ENCODE data around the gene EXOSC3.
"Not testable (repeated sequence)": the region's sequence is repeated elsewhere in the genome, so short reads cannot be mapped to it uniquely, and the experiment has no call there.

Gene EXOSC3

DNA sequence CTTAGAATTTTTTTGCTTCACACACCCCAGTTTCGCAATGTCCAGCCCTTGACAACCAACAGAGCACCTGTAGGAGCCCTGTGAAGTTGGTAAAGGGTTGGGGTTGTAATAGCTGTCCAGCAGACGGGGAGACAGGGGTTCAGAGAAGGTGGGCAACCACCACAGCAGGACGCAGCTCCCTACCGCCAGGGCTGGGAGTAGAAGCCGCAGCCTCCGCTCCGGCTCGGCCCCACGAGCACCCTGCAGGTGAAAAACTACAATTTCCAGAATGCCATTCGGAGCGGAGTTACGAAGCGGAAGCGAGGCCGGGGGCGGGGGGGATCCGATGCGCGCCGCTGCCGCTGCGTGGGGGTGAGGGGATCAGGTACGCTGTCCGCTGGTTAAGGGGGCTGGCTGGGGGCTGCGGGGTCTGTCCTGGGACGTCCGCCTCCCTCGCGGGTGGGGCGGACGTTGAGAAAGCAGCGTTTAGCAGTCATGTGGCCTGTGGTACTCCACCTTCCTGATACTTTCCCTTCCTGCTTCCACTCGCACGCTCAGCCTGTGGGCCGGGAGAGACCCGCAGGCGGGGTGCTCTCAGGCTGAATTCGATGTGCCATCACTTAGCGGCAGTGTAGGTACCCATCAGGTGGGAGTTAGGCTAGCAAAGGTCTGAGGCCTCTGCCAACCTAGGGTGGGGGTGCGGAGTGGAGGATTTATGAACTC, 31.2 kb downstream of the EXOSC3 start, which contains the start of gene TRMT10B:
TRMT10B (plus strand) TSS at position 317 of the 702 bp plus-strand sequence. CDS start 8,127 bp downstream, outside the sequence.
- H3K27me3 Mint-ChIP-seq (ENCODE audit: low read depth): no peaks in the 10 kb centered on the region
- peaks cover 8% of the 10 kb centered on the region for H3K36me3 Mint-ChIP-seq (ENCODE audit: low read depth)
- peaks cover 5% of the 10 kb centered on the region for H3K9me3 Mint-ChIP-seq
- H3K27ac Mint-ChIP-seq: peak within 1 kb of the TSS; percentile 90
- peak within 1 kb of the TSS; percentile 98 for H3K4me3 Mint-ChIP-seq
- peaks cover 23% of the 10 kb centered on the region for H3K4me1 Mint-ChIP-seq (ENCODE audit: low read depth)

DNA sequence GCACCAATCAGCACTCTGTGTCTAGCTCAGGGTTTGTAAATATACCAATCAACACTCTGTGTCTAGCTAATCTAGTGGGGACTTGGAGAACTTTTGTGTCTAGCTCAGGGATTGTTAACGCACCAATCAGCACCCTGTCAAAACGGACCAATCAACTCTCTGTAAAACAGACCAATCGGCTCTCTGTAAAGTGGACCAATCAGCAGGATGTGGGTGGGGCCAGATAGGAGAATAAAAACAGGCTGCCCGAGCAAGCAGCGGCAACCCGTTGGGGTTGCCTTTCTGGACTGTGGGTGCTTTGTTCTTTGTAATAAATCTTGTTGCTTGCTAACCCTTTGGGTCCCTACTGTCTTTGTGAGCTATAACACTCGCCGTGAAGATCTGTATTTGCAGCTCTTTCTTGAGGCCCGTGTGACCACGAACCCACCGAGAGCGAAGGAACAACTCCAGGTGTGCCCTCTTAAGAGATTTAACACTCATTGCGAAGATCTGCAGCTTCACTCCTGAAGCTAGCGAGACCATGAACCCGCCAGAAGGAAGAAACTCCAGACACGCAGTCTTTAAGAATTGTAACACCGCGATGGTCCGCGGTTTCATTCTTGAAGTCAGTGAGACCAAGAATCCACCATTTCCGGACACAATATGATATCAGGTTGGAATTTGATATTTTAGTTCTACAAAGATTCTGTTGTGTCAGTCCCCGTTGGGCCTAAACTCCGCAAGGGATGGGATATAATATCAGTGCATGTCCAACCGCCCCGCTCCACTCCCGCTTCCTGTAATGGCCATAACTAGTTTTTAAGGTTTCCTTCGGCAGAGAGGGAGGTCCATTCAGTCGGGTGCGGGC, 32.0 kb downstream of the EXOSC3 start:
- H3K4me3 Mint-ChIP-seq: peak overlapping the region; percentile 98
- no peaks in the 10 kb centered on the region for H3K27me3 Mint-ChIP-seq (ENCODE audit: low read depth)
- peaks cover 23% of the 10 kb centered on the region for H3K4me1 Mint-ChIP-seq (ENCODE audit: low read depth)
- peak overlapping the region; percentile 90 for H3K27ac Mint-ChIP-seq
- H3K36me3 Mint-ChIP-seq (ENCODE audit: low read depth): peaks cover 8% of the 10 kb centered on the region
- H3K9me3 Mint-ChIP-seq: peaks cover 5% of the 10 kb centered on the region

DNA sequence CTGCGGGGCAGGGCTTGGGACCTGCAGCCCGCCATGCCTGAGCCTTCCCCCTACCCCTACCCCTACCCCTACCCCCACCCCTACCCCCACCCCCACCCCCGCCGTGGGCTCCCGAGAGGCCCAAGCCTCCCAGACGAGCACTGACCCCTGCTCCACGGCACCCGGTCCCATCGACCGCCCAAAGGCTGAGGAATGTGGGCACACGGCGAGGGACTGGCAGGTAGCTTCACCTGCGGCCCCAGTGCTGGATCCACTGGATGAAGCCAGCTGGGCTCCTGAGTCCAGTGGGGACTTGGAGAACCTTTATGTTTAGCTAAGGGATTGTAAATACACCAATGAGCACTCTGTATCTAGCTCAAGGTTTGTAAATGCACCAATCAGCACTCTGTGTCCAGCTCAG, 32.8 kb downstream of the EXOSC3 start:
- peaks cover 22% of the 10 kb centered on the region for H3K4me1 Mint-ChIP-seq (ENCODE audit: low read depth)
- H3K27me3 Mint-ChIP-seq (ENCODE audit: low read depth); H3K36me3 Mint-ChIP-seq (ENCODE audit: low read depth); H3K9me3 Mint-ChIP-seq; H3K4me3 Mint-ChIP-seq; H3K27ac Mint-ChIP-seq: not testable (repeated sequence)

DNA sequence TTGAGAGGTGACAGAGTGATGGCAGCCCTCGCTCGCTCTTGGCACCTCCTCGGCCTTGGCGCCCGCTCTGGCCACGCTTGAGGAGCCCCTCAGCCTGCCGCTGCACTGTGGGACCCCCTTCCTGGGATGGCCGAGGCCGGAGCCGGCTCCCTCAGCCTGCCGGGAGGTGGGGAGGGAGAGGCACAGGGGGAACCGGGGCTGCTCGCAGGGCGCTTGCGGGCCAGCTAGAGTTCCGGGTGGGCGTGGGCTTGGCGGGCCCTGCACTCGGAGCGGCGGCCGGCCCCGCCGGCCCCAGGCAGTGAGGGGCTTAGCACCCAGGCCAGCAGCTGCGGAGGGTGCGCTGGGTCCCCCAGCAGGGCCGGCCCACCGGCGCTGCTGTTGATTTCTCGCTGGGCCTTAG, 33.2 kb downstream of the EXOSC3 start:
- H3K9me3 Mint-ChIP-seq; H3K4me3 Mint-ChIP-seq; H3K27me3 Mint-ChIP-seq (ENCODE audit: low read depth); H3K36me3 Mint-ChIP-seq (ENCODE audit: low read depth); H3K27ac Mint-ChIP-seq: not testable (repeated sequence)
- H3K4me1 Mint-ChIP-seq (ENCODE audit: low read depth): peaks cover 21% of the 10 kb centered on the region

DNA sequence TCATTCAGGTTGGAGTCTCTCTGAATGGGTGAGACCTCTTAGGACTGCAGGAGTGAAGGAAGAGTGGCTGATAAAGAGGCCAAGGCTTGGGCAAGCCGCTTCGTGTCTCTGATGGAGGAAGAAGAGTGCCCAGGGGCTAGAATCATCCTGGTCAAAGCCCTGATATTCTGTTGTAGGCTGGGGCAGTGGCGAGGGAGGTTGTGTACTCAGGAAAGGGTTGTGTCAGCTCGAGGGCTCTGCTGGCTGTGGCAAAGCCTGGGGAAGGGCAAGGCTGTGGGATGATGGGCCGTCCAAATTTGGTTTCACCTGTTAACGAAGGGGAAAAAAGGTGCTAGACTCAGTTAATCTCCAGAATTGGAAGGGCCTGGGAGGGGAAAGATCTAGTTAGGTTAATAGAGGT, 33.7 kb downstream of the EXOSC3 start:
- H3K27me3 Mint-ChIP-seq (ENCODE audit: low read depth): no peaks in the 10 kb centered on the region
- peaks cover 6% of the 10 kb centered on the region for H3K36me3 Mint-ChIP-seq (ENCODE audit: low read depth)
- peaks cover 21% of the 10 kb centered on the region for H3K4me1 Mint-ChIP-seq (ENCODE audit: low read depth)
- H3K4me3 Mint-ChIP-seq: no peak overlapping the region
- H3K27ac Mint-ChIP-seq: no peak overlapping the region
- H3K9me3 Mint-ChIP-seq: peaks cover 5% of the 10 kb centered on the region

DNA sequence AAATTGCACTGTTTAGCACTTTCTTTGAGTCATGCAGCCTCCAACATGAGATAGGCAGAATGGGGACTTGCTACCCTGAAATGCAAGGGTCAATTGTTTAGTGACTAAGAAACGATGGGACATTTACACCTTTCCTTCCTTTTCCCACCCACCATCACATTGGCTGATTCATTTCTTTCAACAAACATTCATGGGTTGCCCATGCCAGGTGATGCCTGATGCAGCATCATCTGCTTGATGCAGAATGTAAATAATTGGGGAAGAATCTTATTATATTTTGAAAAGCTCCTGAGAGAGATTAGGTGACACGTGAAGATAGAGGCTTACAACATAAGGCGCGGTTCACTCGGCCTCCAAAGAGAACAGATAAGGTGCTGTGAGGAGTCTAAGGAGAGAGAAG, 35.7 kb downstream of the EXOSC3 start:
- Mint-ChIP-seq H3K27me3 (ENCODE audit: low read depth) (no peaks in the 10 kb centered on the region), H3K27ac (no peak overlapping the region), H3K4me3 (no peak overlapping the region), H3K9me3 (peaks cover 5% of the 10 kb centered on the region), H3K36me3 (ENCODE audit: low read depth) (peaks cover 3% of the 10 kb centered on the region), H3K4me1 (ENCODE audit: low read depth) (peaks cover 9% of the 10 kb centered on the region)

DNA sequence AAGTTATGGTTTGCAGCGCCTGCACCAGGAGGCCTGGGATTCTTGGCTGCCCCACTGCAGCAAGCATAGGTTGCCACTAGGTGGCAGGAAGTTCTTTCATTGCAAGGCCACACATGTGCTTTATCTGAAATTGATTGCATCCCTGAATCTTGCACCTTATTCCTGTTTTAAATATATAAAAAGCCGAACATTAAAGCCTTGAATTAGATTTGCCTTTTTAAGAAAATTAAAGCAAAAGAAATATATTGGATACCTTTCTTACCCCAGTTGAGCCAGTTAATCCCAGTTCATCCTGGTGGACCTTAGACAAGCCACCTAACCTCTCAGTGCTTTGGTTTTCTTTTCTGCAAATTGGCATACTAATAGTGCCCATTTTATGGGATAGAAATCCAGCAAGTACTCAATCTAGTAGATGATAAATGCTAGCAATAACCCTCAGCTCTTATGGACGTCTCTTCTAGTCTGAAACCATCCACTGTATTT, 37.6 kb downstream of the EXOSC3 start:
- H3K27me3 Mint-ChIP-seq (ENCODE audit: low read depth): no peaks in the 10 kb centered on the region
- H3K4me3 Mint-ChIP-seq: no peak overlapping the region
- H3K4me1 Mint-ChIP-seq (ENCODE audit: low read depth): no peaks in the 10 kb centered on the region
- H3K27ac Mint-ChIP-seq: no peak overlapping the region
- H3K36me3 Mint-ChIP-seq (ENCODE audit: low read depth): no peaks in the 10 kb centered on the region
- no peaks in the 10 kb centered on the region for H3K9me3 Mint-ChIP-seq

DNA sequence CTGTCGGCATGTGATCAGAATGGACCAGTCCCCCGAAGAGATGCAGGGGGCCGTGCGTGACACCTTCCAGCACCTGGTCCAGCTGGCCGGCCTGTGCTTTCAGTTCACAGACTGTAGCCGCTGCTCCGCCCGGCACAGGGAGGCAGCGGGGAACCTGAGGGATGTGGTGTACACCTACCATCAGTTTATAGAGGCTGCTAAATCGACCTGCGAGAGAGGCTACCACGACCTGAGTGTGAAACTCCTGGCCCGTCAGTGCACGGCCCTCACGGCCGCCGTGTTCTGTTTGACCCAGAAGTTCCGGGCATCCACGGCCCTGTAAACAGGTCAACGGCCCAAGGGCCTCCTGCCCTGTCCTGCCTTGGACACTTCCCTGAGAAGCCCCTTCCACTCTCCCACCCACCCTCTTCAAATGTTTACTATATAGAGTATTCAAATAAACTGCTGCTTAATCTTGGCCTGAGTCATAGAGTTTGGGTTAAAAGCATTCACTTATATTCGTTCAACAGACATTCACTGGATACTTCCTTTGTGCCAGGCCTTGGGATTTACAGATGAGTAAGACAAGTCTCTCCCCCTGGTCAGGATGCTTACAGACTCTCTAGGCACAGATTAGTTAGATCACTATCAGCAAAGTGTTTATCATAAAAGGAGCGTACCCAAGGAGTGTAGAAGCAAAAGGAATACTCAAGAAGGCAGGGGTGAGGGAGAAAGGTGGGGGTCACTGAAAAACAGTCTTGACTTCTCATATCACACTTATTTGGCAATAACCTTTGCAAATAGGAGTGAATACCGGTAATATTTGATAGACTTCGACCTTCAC, 38.2 kb downstream of the EXOSC3 start:
- no peaks in the 10 kb centered on the region for H3K4me1 Mint-ChIP-seq (ENCODE audit: low read depth)
- no peak overlapping the region for H3K4me3 Mint-ChIP-seq
- no peak overlapping the region for H3K27ac Mint-ChIP-seq
- no peaks in the 10 kb centered on the region for H3K9me3 Mint-ChIP-seq
- H3K36me3 Mint-ChIP-seq (ENCODE audit: low read depth): no peaks in the 10 kb centered on the region
- H3K27me3 Mint-ChIP-seq (ENCODE audit: low read depth): no peaks in the 10 kb centered on the region

DNA sequence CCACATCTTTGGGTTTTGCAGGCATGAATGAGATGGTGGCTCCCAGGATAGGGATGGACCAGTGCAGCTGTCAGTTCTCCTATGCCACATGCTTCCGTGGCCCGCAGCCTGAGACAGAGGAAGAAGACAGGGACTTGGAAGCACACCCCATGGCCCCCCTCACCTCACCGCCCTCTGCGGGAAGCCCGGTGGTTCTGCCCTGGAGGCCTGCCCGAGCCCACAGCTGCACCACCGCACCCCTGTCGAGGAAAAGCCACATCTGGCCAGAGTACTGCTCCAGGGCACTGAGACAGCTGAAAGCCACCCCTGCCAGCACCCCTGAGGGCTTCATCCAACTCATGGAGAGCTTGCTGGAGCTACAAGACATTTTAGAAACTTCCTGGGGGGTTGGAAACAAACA, 38.9 kb downstream of the EXOSC3 start:
- H3K36me3 Mint-ChIP-seq (ENCODE audit: low read depth): no peaks in the 10 kb centered on the region
- no peaks in the 10 kb centered on the region for H3K27me3 Mint-ChIP-seq (ENCODE audit: low read depth)
- no peaks in the 10 kb centered on the region for H3K9me3 Mint-ChIP-seq
- H3K4me1 Mint-ChIP-seq (ENCODE audit: low read depth): no peaks in the 10 kb centered on the region
- no peak overlapping the region for H3K4me3 Mint-ChIP-seq
- no peak overlapping the region for H3K27ac Mint-ChIP-seq

DNA sequence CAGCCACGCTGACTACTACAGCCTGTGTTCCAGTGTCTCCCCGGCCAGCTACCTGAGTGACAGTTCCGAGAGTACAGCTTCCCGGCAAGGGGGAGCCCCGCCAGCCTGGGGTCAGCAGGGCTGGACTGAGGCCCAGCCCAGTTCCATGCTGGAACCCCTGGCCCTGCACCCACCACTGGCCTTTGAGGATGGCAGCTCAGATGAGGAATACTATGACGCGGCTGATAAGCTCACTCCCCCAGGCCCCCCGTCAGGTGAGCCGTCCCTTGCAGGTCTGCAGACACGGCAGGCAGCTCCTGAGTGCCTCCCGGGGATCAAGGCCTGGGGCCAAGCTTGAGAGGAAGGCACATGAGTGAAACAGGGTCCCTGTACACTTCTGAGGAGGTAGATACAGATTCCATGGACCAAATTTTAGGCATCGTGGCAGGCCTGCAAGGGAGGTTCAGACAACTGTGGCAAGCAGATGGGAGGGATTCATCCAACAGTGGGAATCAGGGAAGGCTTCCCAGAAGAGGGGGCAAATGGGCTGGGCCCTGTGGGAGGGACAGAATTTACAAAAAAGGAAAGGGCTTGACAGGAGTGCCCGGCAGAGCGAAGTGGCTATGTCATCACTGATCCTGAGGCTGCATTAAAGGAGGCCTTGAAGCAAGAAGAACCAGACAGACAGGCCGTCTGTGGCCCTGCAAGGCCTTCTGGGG, 44.1 kb downstream of the EXOSC3 start:
- no peaks in the 10 kb centered on the region for H3K4me1 Mint-ChIP-seq (ENCODE audit: low read depth)
- H3K4me3 Mint-ChIP-seq: no peak overlapping the region
- H3K27me3 Mint-ChIP-seq (ENCODE audit: low read depth): no peaks in the 10 kb centered on the region
- H3K27ac Mint-ChIP-seq: no peak overlapping the region
- H3K9me3 Mint-ChIP-seq: no peaks in the 10 kb centered on the region
- H3K36me3 Mint-ChIP-seq (ENCODE audit: low read depth): no peaks in the 10 kb centered on the region

DNA sequence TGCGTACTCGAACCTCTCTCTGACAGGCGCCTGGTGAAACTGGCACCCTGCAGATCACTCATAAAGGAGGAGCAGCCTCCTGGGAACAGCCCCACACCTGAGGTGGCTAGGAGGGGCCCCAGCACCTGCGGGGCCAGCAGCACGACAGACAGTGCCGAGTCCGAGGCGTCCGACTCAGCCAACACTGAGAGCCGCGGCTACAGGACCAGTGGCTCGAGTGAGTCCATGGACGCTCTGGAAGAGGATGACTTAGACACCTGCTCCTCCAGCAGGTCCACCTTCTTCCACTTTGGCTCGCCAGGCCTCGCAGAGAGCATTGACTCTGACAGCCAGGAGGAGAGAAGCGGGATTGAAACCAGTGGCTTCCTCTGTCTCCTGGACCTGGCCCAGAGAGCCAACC, 44.7 kb downstream of the EXOSC3 start:
- no peak overlapping the region for H3K27ac Mint-ChIP-seq
- H3K36me3 Mint-ChIP-seq (ENCODE audit: low read depth): no peaks in the 10 kb centered on the region
- no peaks in the 10 kb centered on the region for H3K9me3 Mint-ChIP-seq
- H3K27me3 Mint-ChIP-seq (ENCODE audit: low read depth): peaks cover 4% of the 10 kb centered on the region
- H3K4me1 Mint-ChIP-seq (ENCODE audit: low read depth): no peaks in the 10 kb centered on the region
- no peak overlapping the region for H3K4me3 Mint-ChIP-seq

DNA sequence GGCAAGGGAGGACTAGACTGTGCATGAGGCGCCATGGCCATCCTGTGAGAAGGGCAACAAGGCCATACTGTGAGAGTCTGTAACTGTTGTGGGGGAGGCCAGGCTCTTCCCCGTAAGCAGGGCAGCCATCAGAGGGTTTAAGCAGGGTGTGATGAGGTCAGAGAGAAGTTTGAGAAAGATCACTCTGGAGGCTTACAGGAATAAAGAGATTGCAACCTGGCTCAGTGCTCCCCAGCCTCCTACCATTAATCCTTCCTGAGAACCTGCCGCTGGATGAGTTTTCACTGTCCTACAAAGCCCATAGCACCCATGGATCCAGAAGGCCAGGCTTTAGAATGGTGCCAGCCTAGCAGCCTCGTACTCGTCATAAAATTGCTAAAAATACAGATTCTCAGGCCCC, 45.6 kb downstream of the EXOSC3 start:
- Mint-ChIP-seq H3K9me3 (no peaks in the 10 kb centered on the region), H3K27me3 (ENCODE audit: low read depth) (peaks cover 11% of the 10 kb centered on the region), H3K4me1 (ENCODE audit: low read depth) (no peaks in the 10 kb centered on the region), H3K4me3 (no peak overlapping the region), H3K36me3 (ENCODE audit: low read depth) (no peaks in the 10 kb centered on the region), H3K27ac (no peak overlapping the region)

DNA sequence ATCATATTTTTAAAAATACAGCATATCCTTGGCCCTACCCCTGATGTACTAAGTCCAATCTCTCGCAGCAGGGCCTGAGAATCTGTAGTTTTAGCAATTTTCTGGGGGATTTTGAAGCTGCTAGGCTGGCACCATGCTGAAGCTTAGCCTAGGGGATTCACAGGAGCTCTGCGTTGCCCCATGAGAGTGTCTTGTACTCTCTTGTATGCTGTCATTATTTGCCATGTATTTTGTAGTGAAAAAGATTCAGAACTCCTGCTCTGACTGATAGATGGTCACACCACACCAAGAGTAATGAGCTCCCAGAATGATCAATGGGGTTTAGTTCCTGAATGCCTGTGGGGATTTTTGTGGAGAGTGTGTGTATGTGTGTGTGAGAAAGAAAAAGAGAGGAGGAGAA, 51.9 kb downstream of the EXOSC3 start:
- Mint-ChIP-seq H3K4me1 (ENCODE audit: low read depth) (no peaks in the 10 kb centered on the region), H3K27me3 (ENCODE audit: low read depth) (peaks cover 20% of the 10 kb centered on the region), H3K9me3 (no peaks in the 10 kb centered on the region)

More for the DNA sequence above, 51.9 kb downstream of the EXOSC3 start:
- no peaks in the 10 kb centered on the region for H3K36me3 Mint-ChIP-seq (ENCODE audit: low read depth)
- H3K4me3 Mint-ChIP-seq: no peak overlapping the region
- no peak overlapping the region for H3K27ac Mint-ChIP-seq

Data from T-helper 1 cell treated with Interleukin-12 subunit alpha and Interleukin-12 subunit beta and Interleukin-4 antibody, amounts not matched to agents 30 μg/mL and 1 μg/mL, for 36 hours (primary cell).